Kidney glomerular epithelial cell (primary cell): ENCODE data around the gene CENATAC.
"Not testable (repeated sequence)": the region's sequence is repeated elsewhere in the genome, so short reads cannot be mapped to it uniquely, and the experiment has no call there.

Experiments used
- DNase-seq: peaks from one replicate; lab custom pipeline; 2025; lab: John Stamatoyannopoulos, UW

Gene CENATAC

GRCh38 chr11:118996926-118997626 is 862 bp upstream of the CENATAC start:
- DNase-seq = no peak

GRCh38 chr11:118998388-118998717 is 415 bp downstream of the CENATAC start:
- DNase-seq = no peak

- peak; percentile 80 for DNase-seq
Measured at GRCh38 chr11:118998822-118999221, 884 bp downstream of the CENATAC start.

DNA sequence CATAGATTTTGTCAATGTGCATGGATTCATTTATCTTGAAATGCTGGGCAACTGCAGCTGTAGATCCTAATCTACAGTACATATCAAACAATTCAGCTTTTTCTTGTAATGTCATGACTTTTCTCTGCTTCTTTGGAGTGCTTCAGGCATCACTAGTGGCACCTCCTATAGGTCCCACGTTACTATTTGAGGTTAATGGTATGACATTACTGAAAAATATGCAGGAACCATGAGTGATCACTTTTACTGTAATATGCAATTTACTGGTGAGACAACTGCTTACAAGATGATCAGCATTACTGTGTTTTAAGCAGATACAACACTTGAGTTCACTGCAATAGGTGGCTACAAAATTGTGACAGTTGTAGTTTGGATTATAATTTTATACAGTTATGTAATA is 3.0 kb downstream of the CENATAC start:
- DNase-seq = no peak

- DNase-seq = no peak
Measured at GRCh38 chr11:119006656-119007055, 8.7 kb downstream of the CENATAC start.

DNA sequence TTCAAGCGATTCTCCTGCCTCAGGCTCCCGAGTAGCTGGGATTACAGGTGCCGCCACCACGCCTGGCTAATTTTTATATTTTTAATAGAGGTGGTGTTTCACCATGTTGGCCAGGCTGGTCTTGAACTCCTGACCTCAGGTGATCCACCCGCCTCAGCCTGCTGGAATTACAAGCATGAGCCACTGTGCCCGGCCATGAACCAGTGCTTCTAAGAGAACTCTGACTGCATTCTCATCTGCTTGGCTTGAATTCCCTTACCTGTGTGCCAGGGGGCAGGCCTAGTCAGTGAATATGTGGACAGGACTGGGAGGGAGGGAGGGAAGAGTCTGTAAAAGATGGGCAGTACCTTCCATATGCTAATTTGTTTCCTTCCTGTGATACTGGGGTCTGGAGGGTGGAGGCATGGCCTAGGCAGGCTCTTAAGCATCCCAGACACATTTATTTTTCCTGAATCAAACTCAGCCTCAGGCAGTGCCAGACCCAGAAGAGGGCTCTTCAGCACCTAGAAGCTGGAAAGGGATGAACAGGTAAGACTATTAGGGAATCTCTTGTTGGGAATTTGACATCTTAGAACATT is 13.6 kb downstream of the CENATAC start:
- no peak for DNase-seq

DNA sequence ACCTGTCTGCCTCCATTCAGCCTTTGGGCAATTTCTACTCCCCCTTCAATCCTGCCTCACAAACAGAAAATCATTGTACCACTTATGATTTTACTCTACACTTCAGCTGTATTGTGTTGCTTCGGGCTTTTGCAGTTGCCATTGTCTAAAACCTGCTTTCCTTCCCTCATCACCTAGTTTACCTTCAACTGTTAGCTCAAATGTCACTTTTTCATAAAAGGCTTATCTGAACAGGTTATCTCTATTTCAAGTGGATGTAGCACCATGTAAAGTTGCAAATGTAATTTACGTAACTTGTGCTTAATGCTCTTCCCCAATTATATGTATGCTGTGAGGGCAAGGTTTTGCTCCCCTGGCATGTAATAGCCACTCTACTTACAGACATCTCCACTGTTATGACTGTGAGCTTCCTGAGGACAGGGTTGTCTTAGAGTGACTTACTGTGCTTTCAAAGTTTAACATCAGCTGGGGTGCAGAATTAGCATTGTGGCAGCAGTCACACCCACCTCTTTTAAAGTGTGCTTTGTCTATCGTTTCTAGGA is 14.8 kb downstream of the CENATAC start:
- no peak for DNase-seq

DNA sequence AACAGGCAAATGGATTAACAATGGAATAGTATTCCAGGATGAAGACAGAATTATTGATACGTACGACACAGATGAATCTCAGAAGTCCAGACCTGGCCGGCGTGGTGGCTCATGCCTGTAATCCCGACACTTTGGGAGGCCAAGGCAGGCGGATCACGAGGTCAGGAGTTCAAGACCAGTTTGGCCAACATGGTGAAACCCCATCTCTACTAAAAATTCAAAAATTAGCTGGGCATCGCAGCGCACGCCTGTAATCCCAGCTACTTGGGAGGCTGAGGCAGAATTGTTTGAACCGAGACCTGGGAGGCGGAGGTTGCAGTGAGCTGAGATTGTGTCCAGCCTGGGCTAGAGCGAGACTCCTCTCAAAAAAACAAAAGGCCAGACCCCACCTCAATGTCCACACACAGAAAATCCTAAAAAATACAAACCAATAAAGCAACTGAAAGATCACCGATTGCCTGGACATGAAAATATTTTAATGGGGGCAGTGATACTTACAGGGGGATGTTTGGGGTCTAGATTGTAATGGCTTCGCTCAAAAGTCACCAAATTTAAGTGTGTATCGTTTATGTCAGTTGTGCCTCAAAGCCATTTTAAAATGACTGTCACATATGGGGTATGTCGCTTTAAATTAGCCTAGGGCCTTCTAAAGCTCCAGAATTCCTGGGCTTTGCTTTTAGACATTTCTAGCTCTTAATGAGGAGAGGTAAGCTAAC is 16.4 kb downstream of the CENATAC start:
- no peak for DNase-seq

- no peak for DNase-seq
Measured at GRCh38 chr11:119015054-119015611, 17.2 kb downstream of the CENATAC start.

- no peak for DNase-seq
Measured at GRCh38 chr11:119016216-119017009, 18.5 kb downstream of the CENATAC start.

DNA sequence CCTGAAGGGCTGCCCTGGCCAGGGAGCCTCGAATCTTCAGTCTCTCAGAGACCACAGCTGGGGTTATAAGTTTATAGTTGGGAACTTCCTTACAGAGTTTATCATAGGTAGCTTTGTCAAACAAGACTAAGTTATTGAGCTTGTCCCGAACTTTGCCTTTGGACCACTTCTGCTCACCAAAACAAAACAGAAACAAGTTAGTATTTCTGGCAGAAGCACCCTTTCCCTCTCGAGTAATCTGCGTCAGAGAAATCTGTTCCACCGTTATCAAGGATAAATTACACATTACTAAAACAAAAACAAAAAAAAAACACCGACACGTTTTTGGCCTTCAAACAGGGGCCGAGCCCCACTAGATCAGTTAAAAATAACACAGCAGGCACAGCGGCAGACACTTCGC is 19.4 kb downstream of the CENATAC start:
- not testable (repeated sequence) for DNase-seq

DNA sequence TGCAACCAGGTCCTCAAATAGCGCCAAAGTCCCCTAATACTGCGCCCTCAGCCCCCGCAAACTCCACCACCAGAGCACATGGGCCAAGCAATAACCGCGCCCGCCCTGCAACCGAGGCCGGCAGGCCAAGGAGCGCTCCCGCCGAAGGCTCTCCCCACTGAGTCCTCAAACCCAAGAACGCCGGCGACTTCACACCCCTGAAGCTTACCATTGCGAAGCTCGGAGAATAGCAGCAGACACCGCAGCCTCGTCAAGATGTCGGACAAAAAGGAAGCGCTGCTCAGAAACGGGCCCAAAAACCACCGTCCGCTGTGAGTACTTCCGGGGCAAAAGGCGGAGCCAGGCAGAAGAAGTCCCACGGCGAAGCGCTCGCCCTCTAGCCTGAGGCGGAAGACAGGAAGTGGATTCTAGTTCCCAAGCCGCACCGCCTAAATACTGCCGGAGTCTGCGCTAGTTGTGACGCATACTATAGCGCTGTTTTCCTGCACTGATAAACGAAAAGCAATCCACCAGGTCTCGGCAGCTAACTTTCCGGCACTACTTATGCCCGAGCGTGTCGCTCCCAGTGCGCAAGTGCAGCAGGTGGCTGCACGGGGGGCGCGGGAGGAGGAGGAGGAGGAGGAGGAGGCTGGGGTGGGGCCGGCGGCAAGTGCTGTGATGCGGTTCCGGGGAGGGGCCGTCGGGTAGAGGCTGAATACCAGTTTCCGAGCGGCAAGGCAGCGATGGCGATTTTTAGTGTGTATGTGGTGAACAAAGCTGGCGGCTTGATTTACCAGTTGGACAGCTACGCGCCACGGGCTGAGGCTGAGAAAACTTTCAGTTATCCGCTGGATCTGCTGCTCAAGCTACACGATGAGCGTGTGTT is 20.4 kb downstream of the CENATAC start, which contains the start of the genes RPS25 and TRAPPC4:
Gene RPS25 (minus strand): TSS at position 270 of the 865 bp plus-strand sequence. CDS start 59 bp downstream, at position 211.
Gene TRAPPC4 (plus strand): TSS at position 693 of the 865 bp plus-strand sequence. CDS start 30 bp downstream, at position 723.
- DNase-seq = peak; percentile 95

DNA sequence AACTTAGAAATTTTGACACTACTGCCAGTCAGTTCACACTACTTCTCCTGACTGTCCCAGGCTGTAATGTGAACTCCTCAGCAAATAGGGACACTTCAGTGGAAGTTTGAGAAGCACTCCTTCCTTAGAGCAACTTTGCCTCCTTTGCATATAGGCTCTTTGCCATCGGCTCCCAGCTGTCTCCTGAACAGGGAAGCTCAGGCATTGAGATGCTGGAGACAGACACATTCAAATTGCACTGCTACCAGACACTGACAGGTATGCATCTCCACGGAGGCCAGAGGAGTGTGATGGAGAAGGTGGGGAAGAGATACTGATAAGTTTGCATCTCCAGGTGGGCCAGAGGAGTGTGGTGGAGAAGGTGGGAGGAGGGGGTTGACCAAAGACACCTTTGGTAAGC is 22.1 kb downstream of the CENATAC start:
- no peak for DNase-seq

DNA sequence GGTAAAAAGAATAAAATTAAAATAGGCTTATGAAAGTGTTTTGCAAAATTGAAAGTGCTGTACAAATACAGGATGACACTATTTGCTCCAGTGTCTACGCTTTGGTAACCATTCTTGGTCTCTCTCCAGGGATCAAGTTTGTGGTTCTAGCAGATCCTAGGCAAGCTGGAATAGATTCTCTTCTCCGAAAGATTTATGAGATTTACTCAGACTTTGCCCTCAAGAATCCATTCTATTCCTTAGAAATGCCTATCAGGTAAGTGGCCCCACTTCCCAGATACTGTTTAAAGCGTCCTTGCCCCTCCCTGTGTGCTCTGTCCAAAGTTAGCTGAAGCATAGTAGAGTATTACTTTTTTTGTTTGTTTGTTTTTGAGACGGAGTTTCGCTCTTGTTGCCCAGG is 23.7 kb downstream of the CENATAC start:
- no peak for DNase-seq

- DNase-seq = no peak
Measured at GRCh38 chr11:119023741-119024140, 25.8 kb downstream of the CENATAC start.

GRCh38 chr11:119024430-119025098 is 26.6 kb downstream of the CENATAC start:
- DNase-seq = no peak

GRCh38 chr11:119025099-119025473 is 27.1 kb downstream of the CENATAC start:
- no peak for DNase-seq

GRCh38 chr11:119025541-119025940 is 27.6 kb downstream of the CENATAC start:
- DNase-seq = no peak

DNA sequence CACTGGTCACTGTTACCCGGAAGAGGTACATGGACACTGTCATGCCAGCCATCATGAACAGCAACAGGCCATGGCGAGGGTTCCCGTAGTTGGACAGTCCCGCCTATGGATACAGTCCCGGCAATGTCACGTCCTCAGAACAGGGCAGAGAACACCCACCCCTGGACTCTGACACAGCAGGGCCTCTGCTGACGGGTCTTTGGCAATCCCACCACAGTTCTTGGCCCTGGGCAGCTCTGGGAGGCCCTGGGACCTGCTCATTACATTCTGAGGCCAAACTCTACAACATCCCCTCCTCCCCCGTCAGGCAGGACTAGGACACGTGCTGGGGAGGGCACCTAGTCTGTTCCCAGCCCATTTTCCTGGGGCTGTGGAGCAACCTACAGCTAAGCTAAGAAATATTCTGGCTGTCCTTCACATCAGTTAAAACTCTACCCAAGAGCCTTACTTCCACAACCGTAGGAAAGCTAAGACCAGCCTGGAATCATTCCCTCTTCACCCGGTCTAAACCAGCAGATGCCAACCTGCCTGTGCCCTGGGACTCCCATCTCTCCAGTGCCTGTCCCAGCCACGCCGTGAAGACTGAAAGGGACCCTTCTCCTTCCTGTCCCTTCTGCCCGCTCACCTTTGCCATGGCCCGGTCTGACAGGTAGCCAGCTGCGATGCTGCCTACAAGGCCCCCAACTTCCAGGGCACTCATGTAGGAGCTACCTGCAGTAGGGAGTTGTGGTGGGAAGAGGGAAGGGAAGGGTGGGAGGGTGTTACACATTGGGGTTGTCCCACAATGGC is 28.2 kb downstream of the CENATAC start:
- no peak for DNase-seq
